K562 (cell line): ENCODE measurements around the gene STRA8. TPM values are rescaled to one million over a fixed set of nuclear protein-coding genes. Genes with fewer than 3 reads are reported as not detected.
A peak's percentile ranks its signal among the peaks of the same experiment; 100 is the strongest.

Source experiments
- ATAC-seq: fragments of 200-7000 bp; cut with Tn5 transposase; 3 replicates; pipeline ENCODE4 v1.9.1; 2020; ENCODE audit warnings: moderate library complexity
- BruUV-seq: library from RNA; stranded (reverse); fragments of 400-500 nt; replicated peaks from 2 replicates; lab custom pipeline; 2021; lab: Mats Ljungman, UMichigan
- CTCF ChIA-PET: fragments of 300-600 bp; formaldehyde crosslinking; extraction: SDS; loops from one replicate; lab custom pipeline; 2021; ENCODE audit warnings: low intra/inter-chr PET ratio; lab: Yijun Ruan, JAX
- POLR2A ChIA-PET: fragments of 300-600, 350-650 bp; sonication (Branson Sonifier 250); formaldehyde crosslinking; extraction: SDS; loops from one replicate; lab custom pipeline; 2021; ENCODE audit warnings: antibody characterized with exemption, inconsistent platforms; lab: Yijun Ruan, JAX
- DNase-seq, 4 experiments: peaks; one replicate each; pipeline versions ENCODE4 v3.0.0 to v3.0.0-alpha.2; 2011 to 2018; ENCODE audit warnings: low spot score in 3 of 4, mixed read lengths in 3 of 4; ENCODE audit errors: extremely low read depth in 1 of 4
- FAIRE-seq: peaks from 2 replicates; lab custom pipeline; 2011; peaks lifted over from hg19 to GRCh38; lab: Jason Lieb, UNC
- H2AFZ ChIP-seq: 2 replicates; pipeline ENCODE4 v1.6.0; 2011; ENCODE audit warnings: low read depth, low read length, control low read depth, inconsistent platforms
- H3K27ac ChIP-seq: fragments of 200-600 bp; 3 replicates; pipeline ENCODE4 v1.8.0; 2011; ENCODE audit warnings: low read depth, mild to moderate bottlenecking, control low read depth, inconsistent platforms, low read length, moderate library complexity, mixed read lengths; ENCODE audit errors: extremely low read depth
- H3K27me3 ChIP-seq, 2 experiments: fragments of 300-600 bp in 1 of 2; 2 replicates in 1 of 2; 3 replicates in 1 of 2; pipeline versions ENCODE4 v1.6.0 to v1.8.0; 2011; ENCODE audit warnings: inconsistent platforms in 2 of 2, low read length in 2 of 2, mild to moderate bottlenecking in 1 of 2, mixed read lengths in 1 of 2, moderate library complexity in 1 of 2; ENCODE audit not compliant: control insufficient read depth in 2 of 2, insufficient read depth in 2 of 2
- H3K36me3 ChIP-seq: fragments of 300-600 bp; 3 replicates; pipeline ENCODE4 v1.8.0; 2011; ENCODE audit warnings: mild to moderate bottlenecking, low read length, inconsistent platforms; ENCODE audit not compliant: control insufficient read depth, insufficient read depth
- H3K4me1 ChIP-seq, 2 experiments: fragments of 200-600 bp in 1 of 2; replicated peaks in 1 of 2; 2 replicates in 1 of 2; 3 replicates in 1 of 2; pipeline versions ENCODE4 v1.5.1 to v1.8.0; 2011; ENCODE audit warnings: inconsistent platforms in 2 of 2, low read length in 2 of 2, mild to moderate bottlenecking in 1 of 2, mixed read lengths in 1 of 2, moderate library complexity in 1 of 2; ENCODE audit not compliant: control insufficient read depth in 2 of 2, insufficient read depth in 2 of 2
- H3K4me2 ChIP-seq: 2 replicates; pipeline ENCODE4 v1.6.1; 2011; ENCODE audit warnings: low read length, control low read depth, inconsistent platforms, mixed read lengths; ENCODE audit not compliant: insufficient read depth
- H3K4me3 ChIP-seq: fragments of 200-600 bp; sonication (generic), shearing (Covaris generic); 2 replicates; pipeline ENCODE4 v1.5.1; 2016; ENCODE audit warnings: control low read depth, inconsistent platforms
- H3K79me2 ChIP-seq: fragments of 200-600 bp; 3 replicates; pipeline ENCODE4 v1.8.0; 2011; ENCODE audit warnings: low read length, inconsistent platforms; ENCODE audit not compliant: control insufficient read depth, insufficient read depth
- H3K9ac ChIP-seq, 2 experiments: 2 replicates each; pipeline versions ENCODE4 v1.6.0 to v1.6.1; 2011; ENCODE audit warnings: low read depth in 2 of 2, low read length in 2 of 2, control low read depth in 1 of 2, inconsistent platforms in 1 of 2, mild to moderate bottlenecking in 1 of 2, mixed read lengths in 1 of 2; ENCODE audit not compliant: insufficient read depth in 1 of 2
- H3K9me1 ChIP-seq: one replicate; pipeline ENCODE4 v1.6.0; 2011; ENCODE audit warnings: inconsistent platforms, mild to moderate bottlenecking, low read length, moderate library complexity; ENCODE audit not compliant: control insufficient read depth, insufficient read depth
- H3K9me3 ChIP-seq: replicated peaks from 2 replicates; pipeline ENCODE4 v1.5.1; 2011; ENCODE audit warnings: low read depth, low read length, inconsistent platforms; ENCODE audit not compliant: control insufficient read depth, insufficient read depth
- H4K20me1 ChIP-seq: replicated peaks from 2 replicates; pipeline ENCODE4 v1.6.1; 2011; ENCODE audit warnings: low read length, inconsistent platforms, mixed read lengths; ENCODE audit not compliant: control insufficient read depth, insufficient read depth
- CHCHD3 ChIP-seq: fragments of 250-450 bp; sonication (Bioruptor Pico); IDR thresholded peaks from 2 replicates; pipeline ENCODE4 v2.1.2; 2022; ENCODE audit warnings: mild to moderate bottlenecking
- E4F1 ChIP-seq: fragments of 250-450 bp; sonication (Bioruptor Pico); IDR thresholded peaks from 2 replicates; pipeline ENCODE4 v1.5.0; 2021; ENCODE audit warnings: mild to moderate bottlenecking, borderline replicate concordance
- NEUROD1 ChIP-seq: fragments of 150-350 bp; IDR thresholded peaks from 2 replicates; pipeline ENCODE4 v1.6.1; 2014; ENCODE audit warnings: borderline replicate concordance, low read length, low read depth; ENCODE audit not compliant: partially characterized antibody
- SRF ChIP-seq, 2 experiments: fragments of 250-450, 450-650 bp in 1 of 2; sonication (Bioruptor Pico) in 1 of 2; sonication (generic) in 1 of 2; formaldehyde crosslinking; IDR thresholded peaks; 2 replicates each; pipeline versions ENCODE4 v1.5.0 to v1.5.1; 2020 to 2022; ENCODE audit warnings: mild to moderate bottlenecking in 1 of 2, missing genetic modification reagents in 1 of 2
- ZBTB2 ChIP-seq: fragments of 450-650 bp; IDR thresholded peaks from 2 replicates; pipeline ENCODE4 v1.6.1; 2016; ENCODE audit warnings: antibody characterized with exemption
- ZHX1 ChIP-seq: fragments of 150-350 bp; conservative IDR thresholded peaks from 2 replicates; pipeline ENCODE4 v1.6.1; 2014; ENCODE audit warnings: low read length
- ZNF282 ChIP-seq: sonication (generic); formaldehyde crosslinking; IDR thresholded peaks from 2 replicates; pipeline ENCODE4 v1.8.1; 2023; ENCODE audit warnings: missing genetic modification reagents
- WGBS: fragments of 100-300 bp; shearing (Covaris generic); methylation state at CpG from one replicate; pipeline ENCODE4 v1.1.6; 2016; ENCODE audit warnings: low coverage, mixed read lengths; ENCODE audit not compliant: insufficient coverage; ENCODE audit errors: missing lambda C conversion rate; 5-methylcytosine and 5-hydroxymethylcytosine counted together
- in situ Hi-C: fragments of 300-500 bp; cut with MboI; formaldehyde crosslinking; loops from 4 replicates; pipeline ENCODE4 v1.15.0; 2018; ENCODE audit warnings: inconsistent platforms, mixed read lengths
- intact Hi-C: fragments of 100-400 bp; cut with micrococcal nuclease; formaldehyde crosslinking; loops from 2 replicates; pipeline ENCODE4 v1.14.2; 2022
- polyA plus RNA-seq, 8 experiments: library from polyadenylated mRNA; depleted of rRNA in 4 of 8; stranded (reverse) in 5 of 8; unstranded in 3 of 8; fragments of >200 nt; fragmentation: Nextera tagmentation in 2 of 8; fragmentation: Illumina TruSeq in 1 of 8; extraction: Ambion mirVana in 2 of 8; extraction: Trizol in 1 of 8; gene quantifications; 2 replicates each; pipeline versions ENCODE4 v1.2.1 to v1.2.3, GENCODE V29; 2011 to 2014; ENCODE audit warnings: inconsistent platforms in 1 of 8, missing spikeins in 1 of 8
- total RNA-seq, 7 experiments: library from RNA; depleted of rRNA in 6 of 7; stranded (reverse); fragments of >200 nt in 6 of 7; fragmentation: Illumina TruSeq in 2 of 7; extraction: Trizol in 2 of 7; gene quantifications; 2 replicates each; pipeline versions ENCODE4 v1.2.1 to v1.2.3, GENCODE V29; 2011 to 2021; ENCODE audit warnings: low replicate concordance in 1 of 7

The STRA8 gene
- total and polyA plus RNA-seq, 9 of the 15 experiments (the other 6 are each of a cell fraction or from before 2014, with no cell fraction given): not detected

GRCh38 chr7:135209225-135209834 is 24.3 kb upstream of the STRA8 start:
- intact Hi-C loops (no loop called here), in situ Hi-C loops (no loop called here)
- 79% methylated on average over 7 of the region's 7 CpGs for WGBS
- no peak for ATAC-seq
- H4K20me1 ChIP-seq: no peaks in the 10 kb centered on the region
- TF ChIP-seq E4F1 (CRISPR knock-in tag) (no peak), ZBTB2 (no peak), ZNF282 (CRISPR knock-in tag) (no peak), SRF (CRISPR knock-in tag; IDR thresholded peaks at IDR 0.05) (no peak), ZHX1 (no peak), NEUROD1 (no peak), CHCHD3 (CRISPR knock-in tag) (no peak)
- H3K9me1 ChIP-seq: no peaks in the 10 kb centered on the region
- H3K9ac ChIP-seq: no peak overlapping the region
- H3K27me3 ChIP-seq: no peaks in the 10 kb centered on the region; a peak in 1 of 5 replicates
- no peak overlapping the region for H3K4me3 ChIP-seq
- peak; percentile 54 for FAIRE-seq
- CTCF ChIA-PET: no interaction called here
- H3K4me2 ChIP-seq: no peak overlapping the region
- H3K79me2 ChIP-seq: no peaks in the 10 kb centered on the region
- no peaks in the 10 kb centered on the region for H3K9me3 ChIP-seq
- DNase-seq: no peak
- no TSS peak for BruUV-seq
- H3K27ac ChIP-seq: no peak overlapping the region
- H3K36me3 ChIP-seq: peaks cover 1% of the 10 kb centered on the region; the same call in 1 of the 3 replicates
- peaks cover 16 to 27% of the 10 kb centered on the region in 2 experiments for H3K4me1 ChIP-seq
- POLR2A ChIA-PET: interaction anchor here (0.8 to 1.6 kb wide), 6 partner anchors 9 to 154 kb away, joined by 3 to 5 read pairs (median 3); no protein-coding TSS in a partner anchor
- H2AFZ ChIP-seq: no peak overlapping the region
